HG03280 (cell line): ENCODE measurements around the gene ZNF780A.
"Not testable (repeated sequence)": the region's sequence is repeated elsewhere in the genome, so short reads cannot be mapped to it uniquely, and the experiment has no call there.

Experiments used
- ATAC-seq: cut with Tn5 transposase; IDR thresholded peaks from one replicate; pipeline ENCODE4 v1.9.1; 2021; ENCODE audit warnings: mild to moderate bottlenecking, moderate library complexity; ENCODE audit not compliant: unreplicated experiment

Gene ZNF780A

GRCh38 chr19:40088299-40089047, 2.3 kb downstream of the ZNF780A start:
- no peak for ATAC-seq

GRCh38 chr19:40084948-40085347, 5.8 kb downstream of the ZNF780A start:
- no peak for ATAC-seq

GRCh38 chr19:40081411-40081810, 9.3 kb downstream of the ZNF780A start:
- ATAC-seq = no peak

GRCh38 chr19:40080289-40080688, 10.5 kb downstream of the ZNF780A start:
- no peak for ATAC-seq

- ATAC-seq = no peak
These were observed 12.4 kb downstream of the ZNF780A start for GRCh38 chr19:40078377-40078776.

GRCh38 chr19:40070058-40070457, 20.7 kb downstream of the ZNF780A start:
- ATAC-seq = no peak

- ATAC-seq = no peak
These were observed 31.1 kb downstream of the ZNF780A start for GRCh38 chr19:40059624-40060023.

- no peak for ATAC-seq
These were observed 33.6 kb downstream of the ZNF780A start for GRCh38 chr19:40057166-40057565.

GRCh38 chr19:40056505-40056904, 34.2 kb downstream of the ZNF780A start:
- ATAC-seq = no peak

- peak; percentile 76 for ATAC-seq
These were observed 34.8 kb downstream of the ZNF780A start, which contains the start of gene ZNF780B for GRCh38 chr19:40055832-40056504. Gene ZNF780B (minus strand): TSS chr19:40056231. CDS start chr19:40050332, 5,899 bp downstream.

GRCh38 chr19:40055049-40055448, 35.7 kb downstream of the ZNF780A start:
- no peak for ATAC-seq

- ATAC-seq = no peak
These were observed 36.1 kb downstream of the ZNF780A start for GRCh38 chr19:40054632-40055031.

GRCh38 chr19:40053491-40053890, 37.3 kb downstream of the ZNF780A start:
- ATAC-seq = no peak

GRCh38 chr19:40041718-40042117, 49.0 kb downstream of the ZNF780A start:
- not testable (repeated sequence) for ATAC-seq

GRCh38 chr19:40038047-40038446, 52.7 kb downstream of the ZNF780A start:
- not testable (repeated sequence) for ATAC-seq

- ATAC-seq = no peak
These were observed 54.7 kb downstream of the ZNF780A start for GRCh38 chr19:40035996-40036395.

- ATAC-seq = no peak
These were observed 56.7 kb downstream of the ZNF780A start for GRCh38 chr19:40033989-40034560.

GRCh38 chr19:40026597-40026970, 64.2 kb downstream of the ZNF780A start:
- no peak for ATAC-seq

- ATAC-seq = no peak
These were observed 64.7 kb downstream of the ZNF780A start for GRCh38 chr19:40025938-40026596.

- no peak for ATAC-seq
These were observed 66.8 kb downstream of the ZNF780A start for GRCh38 chr19:40023969-40024368.
